GM13977 (cell line): ENCODE data around the gene PRR18.

ENCODE experiments used
- DNase-seq: peaks from one replicate; pipeline ENCODE4 v3.0.0; 2012; ENCODE audit warnings: low spot score
- in situ Hi-C: fragments of 300-500 bp; cut with MboI; formaldehyde crosslinking; loops from one replicate; pipeline ENCODE4 v1.12.0; 2022; ENCODE audit warnings: low sequenced_read_pairs, low pct_unique_long_range_greater_than_20kb, mixed read lengths, inconsistent platforms; ENCODE audit not compliant: unreplicated experiment
- TF ChIP-seq, protein P1 (sequence below): IDR thresholded peaks from 2 replicates; pipeline ENCODE4 v1.5.1; 2012; ENCODE audit warnings: mild to moderate bottlenecking, control low read depth; ENCODE audit not compliant: insufficient read depth; ENCODE audit errors: extremely low read depth, missing control alignments

Gene PRR18

DNA sequence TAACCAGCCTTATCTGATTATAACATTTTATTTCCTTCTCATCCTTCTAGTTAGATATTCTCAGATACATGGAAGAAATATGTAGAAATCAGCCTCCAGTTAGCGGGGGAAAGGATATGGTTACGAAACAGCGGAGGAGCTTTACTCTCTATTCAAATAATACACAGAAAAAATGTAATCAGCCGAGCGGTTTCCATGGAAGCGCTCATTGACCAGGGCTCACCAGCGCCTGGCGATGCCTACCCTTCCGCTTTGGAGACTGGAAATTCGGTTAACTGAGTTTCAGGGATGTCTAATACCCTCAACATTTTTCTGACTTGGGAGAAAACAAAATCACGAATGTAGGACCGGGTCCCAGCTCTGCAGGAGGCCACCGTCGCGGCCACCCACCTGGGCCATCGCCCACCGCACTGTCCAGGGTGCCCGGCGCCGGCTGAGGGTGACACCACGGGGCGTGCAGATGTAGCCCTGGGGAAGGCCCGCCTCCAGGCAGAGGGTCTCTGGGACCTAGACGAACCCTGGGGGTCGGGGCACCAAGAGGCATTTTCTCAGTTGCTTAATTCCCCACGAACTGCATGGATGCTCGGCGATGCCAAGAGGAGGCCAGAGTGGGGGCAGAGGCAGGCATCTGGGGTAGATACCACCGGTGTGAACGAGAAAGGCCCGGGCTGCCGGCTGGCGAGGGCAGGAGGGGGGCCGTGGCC, 1.7 kb downstream of the PRR18 start:
- TF ChIP-seq, protein P1, sequence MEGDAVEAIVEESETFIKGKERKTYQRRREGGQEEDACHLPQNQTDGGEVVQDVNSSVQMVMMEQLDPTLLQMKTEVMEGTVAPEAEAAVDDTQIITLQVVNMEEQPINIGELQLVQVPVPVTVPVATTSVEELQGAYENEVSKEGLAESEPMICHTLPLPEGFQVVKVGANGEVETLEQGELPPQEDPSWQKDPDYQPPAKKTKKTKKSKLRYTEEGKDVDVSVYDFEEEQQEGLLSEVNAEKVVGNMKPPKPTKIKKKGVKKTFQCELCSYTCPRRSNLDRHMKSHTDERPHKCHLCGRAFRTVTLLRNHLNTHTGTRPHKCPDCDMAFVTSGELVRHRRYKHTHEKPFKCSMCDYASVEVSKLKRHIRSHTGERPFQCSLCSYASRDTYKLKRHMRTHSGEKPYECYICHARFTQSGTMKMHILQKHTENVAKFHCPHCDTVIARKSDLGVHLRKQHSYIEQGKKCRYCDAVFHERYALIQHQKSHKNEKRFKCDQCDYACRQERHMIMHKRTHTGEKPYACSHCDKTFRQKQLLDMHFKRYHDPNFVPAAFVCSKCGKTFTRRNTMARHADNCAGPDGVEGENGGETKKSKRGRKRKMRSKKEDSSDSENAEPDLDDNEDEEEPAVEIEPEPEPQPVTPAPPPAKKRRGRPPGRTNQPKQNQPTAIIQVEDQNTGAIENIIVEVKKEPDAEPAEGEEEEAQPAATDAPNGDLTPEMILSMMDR: no peak
- in situ Hi-C loops: no loop called here
- no peak for DNase-seq

DNA sequence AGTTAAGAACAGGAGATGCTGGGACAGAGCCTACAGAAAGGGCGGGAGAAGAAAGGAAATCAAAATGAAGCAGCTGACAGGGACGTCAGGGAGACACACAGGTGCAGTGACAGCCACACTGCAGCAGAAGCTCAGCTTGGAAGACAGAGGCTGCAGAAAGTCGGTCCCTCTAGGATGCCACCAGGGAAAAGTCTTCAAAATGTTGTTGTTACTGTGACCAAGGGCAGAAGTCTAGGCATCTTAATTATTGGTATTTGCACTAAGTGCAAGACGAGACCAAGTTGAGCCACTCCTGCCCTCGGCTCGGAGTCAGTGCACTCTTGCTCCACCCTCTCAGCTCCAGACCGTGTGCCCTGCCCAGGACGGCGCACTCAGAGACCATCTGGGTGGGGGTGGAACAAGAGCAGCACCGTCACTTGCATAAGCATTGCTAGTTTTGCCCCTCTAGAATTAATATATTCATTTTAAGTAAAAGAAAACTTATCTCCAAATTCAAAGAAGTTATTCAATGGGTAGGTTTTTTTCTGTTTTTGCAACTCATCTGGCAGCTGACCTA, 2.6 kb downstream of the PRR18 start:
- in situ Hi-C loops: no loop called here
- TF ChIP-seq, protein P1: no peak
- DNase-seq: no peak

DNA sequence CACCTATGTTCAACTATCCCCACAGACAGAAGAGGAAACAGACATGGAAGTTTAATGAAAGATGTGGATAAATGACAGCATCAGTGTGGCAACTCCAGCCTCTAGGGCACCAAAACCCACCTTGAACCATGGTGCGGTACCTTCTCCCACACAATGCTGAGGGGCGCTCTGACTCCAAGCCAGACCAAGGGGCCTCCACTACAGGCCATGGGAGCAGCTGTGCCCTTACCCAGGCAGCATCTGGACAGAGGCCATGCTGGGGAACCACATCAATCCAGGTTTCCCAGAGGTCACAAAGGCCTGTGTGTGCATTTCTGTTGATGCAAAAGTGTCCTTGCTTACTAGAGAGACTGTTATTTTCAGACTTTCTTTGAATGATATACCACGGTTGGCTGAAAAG, 4.1 kb downstream of the PRR18 start:
- in situ Hi-C loops: no loop called here

GRCh38 chr6:166301611-166302529, 6.3 kb downstream of the PRR18 start:
- TF ChIP-seq, protein P1: no peak
- in situ Hi-C loops: no loop called here
- no peak for DNase-seq

More for the DNA sequence above, 4.1 kb downstream of the PRR18 start:
- no peak for DNase-seq
- TF ChIP-seq, protein P1: no peak

DNA sequence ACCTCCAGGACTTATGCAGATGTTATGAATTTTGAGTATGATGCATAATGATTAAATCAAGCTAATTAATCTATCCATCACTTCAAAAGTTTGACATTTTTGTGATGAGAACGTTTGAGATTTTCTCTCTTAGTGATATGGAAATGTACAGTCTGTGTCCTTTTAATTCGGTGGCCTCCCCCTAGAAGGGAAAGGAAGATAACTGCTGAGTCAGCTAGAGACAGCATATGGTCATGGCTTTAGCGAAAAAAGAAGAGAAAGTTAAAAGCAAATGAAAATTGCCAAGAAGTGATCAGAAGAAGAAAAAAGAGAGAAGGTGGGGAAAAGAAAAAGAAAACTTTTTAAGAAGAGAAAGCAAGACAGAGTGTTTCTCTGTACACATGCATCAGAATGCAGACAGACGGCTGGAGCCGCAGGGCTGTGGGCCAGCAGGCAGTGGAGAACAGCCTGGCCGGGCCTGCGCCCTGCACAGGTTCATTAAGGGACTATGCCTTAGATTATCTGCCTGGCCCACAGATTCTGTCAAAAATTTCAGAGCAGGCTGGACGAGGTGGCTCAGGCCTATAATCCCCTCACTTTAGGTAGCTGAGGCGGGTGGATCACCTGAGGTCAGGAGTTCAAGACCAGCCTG, 7.7 kb downstream of the PRR18 start:
- DNase-seq: no peak
- TF ChIP-seq, protein P1: no peak
- in situ Hi-C loops: no loop called here

- DNase-seq: no peak
- in situ Hi-C loops: no loop called here
- TF ChIP-seq, protein P1: no peak
Observed at GRCh38 chr6:166297606-166298005, 10.6 kb downstream of the PRR18 start.
